Activated CD8-positive, alpha-beta T cell treated with anti-CD3 and anti-CD28 coated beads for 36 hours (primary cell): ENCODE data around the gene HIPK1. TPM values are rescaled to one million over a fixed set of nuclear protein-coding genes. Genes with fewer than 3 reads are reported as not detected.
"Not testable (repeated sequence)": the region's sequence is repeated elsewhere in the genome, so short reads cannot be mapped to it uniquely, and the experiment has no call there.

ENCODE experiments used
- ATAC-seq: fragments of 200-7000 bp; cut with Tn5 transposase; one replicate; pipeline ENCODE4 v1.10.0; 2021; ENCODE audit warnings: mild to moderate bottlenecking, moderate library complexity
- CTCF ChIA-PET: fragments of 350-600 bp; sonication (Branson Sonifier 250); formaldehyde crosslinking; loops from one replicate; lab custom pipeline; 2021; ENCODE audit warnings: antibody characterized with exemption; lab: Charles Lee
- POLR2A ChIA-PET: fragments of 350-600 bp; sonication (Branson Sonifier 250); formaldehyde crosslinking; loops from one replicate; lab custom pipeline; 2021; ENCODE audit warnings: antibody characterized with exemption; lab: Charles Lee
- DNase-seq: peaks from one replicate; pipeline ENCODE4 v3.0.0-alpha.2; 2020
- H3K27ac Mint-ChIP-seq: one replicate; pipeline ENCODE4 v1.8.0; 2021; ENCODE audit warnings: mild to moderate bottlenecking, mixed read lengths
- H3K27me3 Mint-ChIP-seq: one replicate; pipeline ENCODE4 v1.8.0; 2021; ENCODE audit warnings: mixed read lengths
- H3K36me3 Mint-ChIP-seq: one replicate; pipeline ENCODE4 v1.8.0; 2021; ENCODE audit warnings: low read depth, mixed read lengths
- H3K4me1 Mint-ChIP-seq: one replicate; pipeline ENCODE4 v1.8.0; 2021; ENCODE audit warnings: low read depth, mixed read lengths
- H3K4me3 Mint-ChIP-seq: one replicate; pipeline ENCODE4 v1.8.0; 2021; ENCODE audit warnings: mild to moderate bottlenecking, moderate library complexity, mixed read lengths
- H3K9me3 Mint-ChIP-seq: one replicate; pipeline ENCODE4 v1.8.0; 2021; ENCODE audit warnings: mixed read lengths
- CTCF ChIP-seq: fragments of 200-600 bp; IDR thresholded peaks from one replicate; pipeline ENCODE4 v1.8.0; 2022; ENCODE audit warnings: antibody characterized with exemption, mild to moderate bottlenecking
- intact Hi-C: fragments of 100-400 bp; cut with micrococcal nuclease; formaldehyde crosslinking; loops from one replicate; pipeline ENCODE4 v1.10.0; 2022
- total RNA-seq, 2 experiments: library from RNA; stranded (reverse); gene quantifications; one replicate each; pipeline ENCODE4 v1.2.3, GENCODE V29; 2021

Gene HIPK1
- total RNA-seq, 2 experiments from 2014 or later: 42.8 to 45.1 TPM

DNA sequence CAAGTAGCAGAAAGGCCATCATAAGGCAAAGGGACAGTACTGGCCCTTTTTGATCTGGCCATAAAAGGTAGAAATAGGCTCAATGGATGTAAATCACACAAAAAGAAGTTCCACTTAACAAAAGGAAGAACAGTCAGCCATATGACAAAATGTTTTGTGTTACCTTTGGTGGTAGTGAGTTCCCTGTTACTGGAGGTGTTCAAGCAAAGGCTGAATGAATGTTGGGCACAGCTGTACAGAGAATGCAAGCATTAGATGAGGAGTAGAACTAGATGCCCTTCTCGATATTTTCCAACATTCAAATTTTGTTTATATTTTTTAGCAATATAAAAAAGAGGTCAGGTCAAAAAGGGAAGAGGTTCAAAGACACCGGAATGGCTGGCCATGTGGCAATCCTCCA, 70.1 kb downstream of the HIPK1 start:
- POLR2A ChIA-PET: no interaction called here
- Mint-ChIP-seq H3K9me3 (peaks cover 12% of the 10 kb centered on the region), H3K4me1 (no peaks in the 10 kb centered on the region), H3K27ac (no peak overlapping the region), H3K27me3 (no peaks in the 10 kb centered on the region), H3K4me3 (no peak overlapping the region), H3K36me3 (peaks cover 4% of the 10 kb centered on the region)
- no peak for TF ChIP-seq CTCF
- intact Hi-C loops: no loop called here
- CTCF ChIA-PET: no interaction called here
- no peak for ATAC-seq
- DNase-seq: no peak

GRCh38 chr1:113999799-114000198, 70.7 kb downstream of the HIPK1 start:
- POLR2A ChIA-PET: no interaction called here
- Mint-ChIP-seq H3K27me3 (no peaks in the 10 kb centered on the region), H3K9me3 (peaks cover 7% of the 10 kb centered on the region), H3K4me1 (no peaks in the 10 kb centered on the region), H3K27ac (no peak overlapping the region), H3K4me3 (no peak overlapping the region), H3K36me3 (no peaks in the 10 kb centered on the region)
- intact Hi-C loops: no loop called here
- ATAC-seq (no peak), DNase-seq (no peak)
- TF ChIP-seq CTCF: no peak
- CTCF ChIA-PET: interaction anchor here (1.2 kb wide), 1 partner anchor 21 kb away, joined by 3 read pairs; the partner anchor contains the start of gene OLFML3

GRCh38 chr1:114000406-114000805, 71.3 kb downstream of the HIPK1 start:
- POLR2A ChIA-PET: no interaction called here
- no peaks in the 10 kb centered on the region for H3K27me3 Mint-ChIP-seq
- no peak for DNase-seq
- ATAC-seq: no peak
- intact Hi-C loops: no loop called here
- H3K4me1 Mint-ChIP-seq: no peaks in the 10 kb centered on the region
- H3K27ac Mint-ChIP-seq: no peak overlapping the region
- no peaks in the 10 kb centered on the region for H3K36me3 Mint-ChIP-seq
- H3K9me3 Mint-ChIP-seq: peaks cover 4% of the 10 kb centered on the region
- no peak for TF ChIP-seq CTCF
- H3K4me3 Mint-ChIP-seq: no peak overlapping the region
- CTCF ChIA-PET: interaction anchor here (1.2 kb wide), 1 partner anchor 22 kb away, joined by 3 read pairs; the partner anchor contains the start of gene OLFML3

- POLR2A ChIA-PET: no interaction called here
- Mint-ChIP-seq H3K4me3 (no peak overlapping the region), H3K27me3 (no peaks in the 10 kb centered on the region), H3K4me1 (no peaks in the 10 kb centered on the region), H3K27ac (no peak overlapping the region), H3K36me3 (no peaks in the 10 kb centered on the region), H3K9me3 (no peaks in the 10 kb centered on the region)
- intact Hi-C loops: no loop called here
- CTCF ChIA-PET: interaction anchor here (1.3 kb wide), 1 partner anchor 344 kb away, joined by 4 read pairs; no protein-coding TSS in a partner anchor
- no peak for TF ChIP-seq CTCF
- DNase-seq (no peak), ATAC-seq (no peak)
Observed at GRCh38 chr1:114002492-114003239, 73.5 kb downstream of the HIPK1 start.

GRCh38 chr1:114003431-114003830, 74.3 kb downstream of the HIPK1 start:
- Mint-ChIP-seq H3K27ac (no peak overlapping the region), H3K36me3 (no peaks in the 10 kb centered on the region), H3K27me3 (no peaks in the 10 kb centered on the region), H3K4me1 (no peaks in the 10 kb centered on the region), H3K4me3 (no peak overlapping the region), H3K9me3 (no peaks in the 10 kb centered on the region)
- no peak for TF ChIP-seq CTCF
- ChIA-PET CTCF (interaction anchor here (1.3 kb wide), 1 partner anchor 343 kb away, joined by 4 read pairs; no protein-coding TSS in a partner anchor), POLR2A (no interaction called here)
- DNase-seq: no peak
- no peak for ATAC-seq
- intact Hi-C loops: no loop called here

DNA sequence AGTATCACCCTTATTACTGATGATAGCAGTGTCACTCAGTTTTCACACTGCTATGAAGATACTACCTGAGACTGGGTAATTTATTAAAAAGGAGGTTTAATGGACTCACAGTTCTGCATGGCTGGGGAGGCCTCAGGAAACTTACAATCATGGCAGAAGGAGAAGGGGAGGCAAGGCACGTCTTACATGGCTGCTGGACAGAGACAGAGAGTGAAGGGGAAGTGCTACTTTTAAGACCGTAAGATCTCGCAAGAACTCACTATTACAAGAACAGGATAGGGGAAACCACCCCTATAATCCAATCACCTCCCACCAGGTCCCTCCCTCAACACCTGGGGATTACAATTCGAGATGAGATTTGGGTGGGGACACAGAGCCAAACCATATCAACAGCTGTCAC, 77.7 kb downstream of the HIPK1 start:
- CTCF ChIA-PET, H3K4me3 Mint-ChIP-seq, POLR2A ChIA-PET, ATAC-seq, intact Hi-C loops, H3K27ac Mint-ChIP-seq, H3K9me3 Mint-ChIP-seq, H3K36me3 Mint-ChIP-seq, H3K27me3 Mint-ChIP-seq, DNase-seq, H3K4me1 Mint-ChIP-seq: not testable (repeated sequence)
